Small intestine (tissue), 7 donors: ENCODE results near the gene NGRN. TPM values are rescaled to one million over a fixed set of nuclear protein-coding genes. Genes with fewer than 3 reads are reported as not detected.
A peak's percentile ranks its signal among the peaks of the same experiment; 100 is the strongest.
"Not testable (repeated sequence)": the region's sequence is repeated elsewhere in the genome, so short reads cannot be mapped to it uniquely, and the experiment has no call there.

ENCODE experiments used
- DNase-seq, 2 donors: peaks; one replicate each; pipeline versions ENCODE4 v3.0.0 to v3.0.0-alpha.2; 2013
- FAIRE-seq: peaks from 2 replicates; lab custom pipeline; 2012; peaks lifted over from hg19 to GRCh38; lab: Jason Lieb, UNC
- H3K27ac ChIP-seq, 3 donors: one replicate each; pipeline ENCODE4 v1.5.1; 2013; ENCODE audit warnings: low read length in 2 of 3, mild to moderate bottlenecking in 2 of 3, control low read depth in 1 of 3, inconsistent platforms in 1 of 3, low read depth in 1 of 3, moderate library complexity in 1 of 3
- H3K27me3 ChIP-seq, 3 donors: one replicate each; pipeline ENCODE4 v1.6.1; 2013; ENCODE audit warnings: low read length in 3 of 3, inconsistent platforms in 1 of 3; ENCODE audit not compliant: control insufficient read depth in 3 of 3, insufficient read depth in 3 of 3
- H3K36me3 ChIP-seq, 3 donors: one replicate each; pipeline ENCODE4 v1.6.1; 2013; ENCODE audit warnings: low read length in 3 of 3, inconsistent platforms in 1 of 3, low read depth in 1 of 3, mild to moderate bottlenecking in 1 of 3, moderate library complexity in 1 of 3; ENCODE audit not compliant: control insufficient read depth in 3 of 3, insufficient read depth in 2 of 3
- H3K4me1 ChIP-seq, 3 donors: one replicate each; pipeline ENCODE4 v1.6.1; 2013; ENCODE audit warnings: low read length in 2 of 3, inconsistent platforms in 1 of 3, low read depth in 1 of 3, mild to moderate bottlenecking in 1 of 3, moderate library complexity in 1 of 3; ENCODE audit not compliant: control insufficient read depth in 3 of 3, insufficient read depth in 2 of 3
- H3K4me3 ChIP-seq, 3 donors: one replicate each; pipeline ENCODE4 v1.5.1; 2013; ENCODE audit warnings: low read length in 3 of 3, control low read depth in 1 of 3, inconsistent platforms in 1 of 3, low read depth in 1 of 3, mild to moderate bottlenecking in 1 of 3, moderate library complexity in 1 of 3
- H3K9me3 ChIP-seq, 2 donors: one replicate each; pipeline ENCODE4 v1.6.1; 2013; ENCODE audit warnings: low read depth in 1 of 2, low read length in 1 of 2; ENCODE audit not compliant: control insufficient read depth in 2 of 2, insufficient read depth in 1 of 2
- WGBS, 3 donors: extraction: QIAGEN DNeasy Blood & Tissue Kit; methylation state at CpG; one replicate each; pipeline ENCODE4 v1.1.7; 2013; 5-methylcytosine and 5-hydroxymethylcytosine counted together
- polyA plus RNA-seq, 4 donors: library from polyadenylated mRNA; stranded (reverse) in 3 of 4; unstranded in 1 of 4; fragments of 200-250 nt in 3 of 4; fragments of 120-200 nt in 1 of 4; gene quantifications; one replicate each; pipeline versions ENCODE4 v1.2.1 to v1.2.3, GENCODE V29; 2013
- donor health status: healthy with polysubstance abuse.
- donor health status: control.
- donor health status: control.
- donor health status: Bipolar disorder and iron deficiency.
- donor health status: healthy.

Gene NGRN
- polyA plus RNA-seq, 4 donors, result 41.4 to 69.8 (median 49.9) TPM

GRCh38 chr15:90241343-90242192, 23.9 kb upstream of the NGRN start:
- DNase-seq (no peak), FAIRE-seq (no peak)
- peaks cover 0 to 42% (median 9%) of the 10 kb centered on the region in 3 donors for H3K36me3 ChIP-seq
- no peak overlapping the region for H3K27ac ChIP-seq
- no peak overlapping the region for H3K4me3 ChIP-seq
- no peaks in the 10 kb centered on the region for H3K27me3 ChIP-seq
- WGBS, 3 donors, result 84 to 87% (median 86%) methylated on average over 22 of the region's 22 CpGs
- H3K4me1 ChIP-seq, result no peaks in the 10 kb centered on the region
- H3K9me3 ChIP-seq, result no peaks in the 10 kb centered on the region

- FAIRE-seq, result no peak
- H3K27ac ChIP-seq, result no peak overlapping the region
- no peaks in the 10 kb centered on the region for H3K27me3 ChIP-seq
- H3K36me3 ChIP-seq, result peaks cover 0 to 30% (median 7%) of the 10 kb centered on the region in 3 donors
- no peaks in the 10 kb centered on the region for H3K9me3 ChIP-seq
- H3K4me3 ChIP-seq, result no peak overlapping the region
- peaks cover 0 to 6% (median 0%) of the 10 kb centered on the region in 3 donors for H3K4me1 ChIP-seq
- WGBS, 3 donors, result 73 to 81% (median 75%) methylated on average over 10 of the region's 10 CpGs
- no peak for DNase-seq
These were observed 21.4 kb upstream of the NGRN start for GRCh38 chr15:90243943-90244639.

GRCh38 chr15:90248789-90249202, 16.7 kb upstream of the NGRN start:
- no peaks in the 10 kb centered on the region for H3K36me3 ChIP-seq
- DNase-seq (no peak), FAIRE-seq (no peak)
- H3K27me3 ChIP-seq, result no peaks in the 10 kb centered on the region
- H3K9me3 ChIP-seq, result no peaks in the 10 kb centered on the region
- peaks cover 0 to 7% (median 0%) of the 10 kb centered on the region in 3 donors for H3K4me1 ChIP-seq
- H3K27ac ChIP-seq, result peak overlapping the region; percentile 5 to 66 (median 25)
- H3K4me3 ChIP-seq, result peak overlapping the region in 1 of 3 donors; percentile 88
- 63 to 74% (median 72%) methylated on average over 6 of the region's 6 CpGs for WGBS, 3 donors

GRCh38 chr15:90249203-90249863, 16.1 kb upstream of the NGRN start, which contains the start of gene TTLL13:
Gene TTLL13 (plus strand): TSS chr15:90249556. CDS start chr15:90250631, 1,075 bp downstream.
- Histone ChIP-seq H3K4me3 (peak within 1 kb of the TSS; percentile 4 to 88 (median 54)), H3K27me3 (no peaks in the 10 kb centered on the region), H3K27ac (peak within 1 kb of the TSS; percentile 5 to 66 (median 36)), H3K36me3 (no peaks in the 10 kb centered on the region), H3K9me3 (no peaks in the 10 kb centered on the region), H3K4me1 (peaks cover 0 to 7% (median 0%) of the 10 kb centered on the region in 3 donors)
- 0 to 3% (median 2%) methylated on average over 42 to 44 of the region's 44 CpGs for WGBS, 3 donors
- DNase-seq (peak; percentile 95 to 96), FAIRE-seq (no peak)

- Histone ChIP-seq H3K4me3 (no peak overlapping the region), H3K27ac (no peak overlapping the region), H3K36me3 (peaks cover 0 to 1% (median 0%) of the 10 kb centered on the region in 3 donors), H3K27me3 (no peaks in the 10 kb centered on the region), H3K4me1 (no peaks in the 10 kb centered on the region), H3K9me3 (no peaks in the 10 kb centered on the region)
- no peak for FAIRE-seq
- WGBS, 3 donors, result 89 to 95% (median 94%) methylated on average over 7 of the region's 7 CpGs
- DNase-seq, result no peak
These were observed 7.7 kb upstream of the NGRN start for GRCh38 chr15:90257776-90258175.

- Histone ChIP-seq H3K27ac (no peak overlapping the region), H3K9me3 (no peaks in the 10 kb centered on the region), H3K27me3 (no peaks in the 10 kb centered on the region), H3K4me1 (peaks cover 0 to 9% (median 0%) of the 10 kb centered on the region in 3 donors), H3K4me3 (no peak overlapping the region), H3K36me3 (peaks cover 0 to 3% (median 0%) of the 10 kb centered on the region in 3 donors)
- FAIRE-seq (no peak), DNase-seq (no peak)
- 74 to 82% (median 78%) methylated on average over 5 of the region's 5 CpGs for WGBS, 3 donors
These were observed 5.9 kb upstream of the NGRN start for GRCh38 chr15:90259524-90259923.

- FAIRE-seq, H3K27ac ChIP-seq, H3K27me3 ChIP-seq, H3K36me3 ChIP-seq, DNase-seq, H3K9me3 ChIP-seq, H3K4me3 ChIP-seq: not testable (repeated sequence)
- 88 to 94% (median 89%) methylated on average over 3 to 6 of the region's 6 CpGs for WGBS, 3 donors
- H3K4me1 ChIP-seq, result peaks cover 0 to 12% (median 0%) of the 10 kb centered on the region in 3 donors
These were observed 4.7 kb upstream of the NGRN start for GRCh38 chr15:90260731-90261130.

GRCh38 chr15:90261811-90262210, 3.7 kb upstream of the NGRN start:
- no peak overlapping the region for H3K4me3 ChIP-seq
- WGBS, 3 donors, result 32 to 76% (median 48%) methylated on average over 5 of the region's 5 CpGs
- peak in 1 of 2 donors; percentile 61 for DNase-seq
- peaks cover 0 to 12% (median 0%) of the 10 kb centered on the region in 3 donors for H3K4me1 ChIP-seq
- no peak for FAIRE-seq
- H3K9me3 ChIP-seq, result no peaks in the 10 kb centered on the region
- H3K27ac ChIP-seq, result peak overlapping the region in 1 of 3 donors; percentile 12
- H3K36me3 ChIP-seq, result peaks cover 0 to 3% (median 0%) of the 10 kb centered on the region in 3 donors
- H3K27me3 ChIP-seq, result no peaks in the 10 kb centered on the region
